GM12872 (cell line): ENCODE results near the gene AP1B1.

ENCODE experiments used
- TF ChIP-seq, protein P1 (sequence below): IDR thresholded peaks from 3 replicates; pipeline ENCODE4 v1.5.1; 2011; ENCODE audit warnings: low read depth, mild to moderate bottlenecking, low read length, moderate library complexity; ENCODE audit not compliant: insufficient read depth

AP1B1 gene

GRCh38 chr22:29310065-29310862 is 78.1 kb downstream of the AP1B1 start:
- TF ChIP-seq, protein P1, sequence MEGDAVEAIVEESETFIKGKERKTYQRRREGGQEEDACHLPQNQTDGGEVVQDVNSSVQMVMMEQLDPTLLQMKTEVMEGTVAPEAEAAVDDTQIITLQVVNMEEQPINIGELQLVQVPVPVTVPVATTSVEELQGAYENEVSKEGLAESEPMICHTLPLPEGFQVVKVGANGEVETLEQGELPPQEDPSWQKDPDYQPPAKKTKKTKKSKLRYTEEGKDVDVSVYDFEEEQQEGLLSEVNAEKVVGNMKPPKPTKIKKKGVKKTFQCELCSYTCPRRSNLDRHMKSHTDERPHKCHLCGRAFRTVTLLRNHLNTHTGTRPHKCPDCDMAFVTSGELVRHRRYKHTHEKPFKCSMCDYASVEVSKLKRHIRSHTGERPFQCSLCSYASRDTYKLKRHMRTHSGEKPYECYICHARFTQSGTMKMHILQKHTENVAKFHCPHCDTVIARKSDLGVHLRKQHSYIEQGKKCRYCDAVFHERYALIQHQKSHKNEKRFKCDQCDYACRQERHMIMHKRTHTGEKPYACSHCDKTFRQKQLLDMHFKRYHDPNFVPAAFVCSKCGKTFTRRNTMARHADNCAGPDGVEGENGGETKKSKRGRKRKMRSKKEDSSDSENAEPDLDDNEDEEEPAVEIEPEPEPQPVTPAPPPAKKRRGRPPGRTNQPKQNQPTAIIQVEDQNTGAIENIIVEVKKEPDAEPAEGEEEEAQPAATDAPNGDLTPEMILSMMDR: no peak

- TF ChIP-seq, protein P1: no peak
Measured at GRCh38 chr22:29309332-29310064, 78.9 kb downstream of the AP1B1 start.

GRCh38 chr22:29308791-29309262 is 79.5 kb downstream of the AP1B1 start:
- TF ChIP-seq, protein P1: no peak

DNA sequence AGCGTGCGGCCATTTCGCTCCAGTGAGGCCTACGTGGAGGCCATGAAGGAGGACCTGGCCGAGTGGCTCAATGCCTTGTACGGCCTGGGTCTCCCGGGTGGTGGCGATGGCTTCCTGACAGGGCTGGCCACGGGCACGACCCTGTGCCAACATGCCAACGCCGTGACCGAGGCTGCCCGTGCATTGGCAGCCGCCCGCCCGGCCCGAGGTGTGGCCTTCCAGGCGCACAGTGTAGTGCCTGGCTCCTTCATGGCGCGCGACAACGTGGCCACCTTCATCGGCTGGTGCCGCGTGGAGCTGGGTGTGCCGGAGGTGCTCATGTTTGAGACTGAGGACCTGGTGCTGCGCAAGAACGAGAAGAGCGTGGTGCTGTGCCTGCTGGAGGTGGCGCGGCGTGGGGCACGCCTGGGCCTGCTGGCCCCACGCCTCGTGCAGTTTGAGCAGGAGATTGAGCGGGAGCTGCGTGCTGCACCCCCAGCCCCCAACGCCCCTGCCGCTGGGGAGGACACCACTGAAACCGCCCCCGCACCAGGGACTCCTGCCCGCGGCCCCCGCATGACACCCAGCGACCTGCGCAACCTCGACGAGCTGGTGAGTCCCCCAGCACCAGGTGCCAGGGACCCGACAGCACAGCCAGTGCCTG is 80.1 kb downstream of the AP1B1 start:
- TF ChIP-seq, protein P1: no peak

DNA sequence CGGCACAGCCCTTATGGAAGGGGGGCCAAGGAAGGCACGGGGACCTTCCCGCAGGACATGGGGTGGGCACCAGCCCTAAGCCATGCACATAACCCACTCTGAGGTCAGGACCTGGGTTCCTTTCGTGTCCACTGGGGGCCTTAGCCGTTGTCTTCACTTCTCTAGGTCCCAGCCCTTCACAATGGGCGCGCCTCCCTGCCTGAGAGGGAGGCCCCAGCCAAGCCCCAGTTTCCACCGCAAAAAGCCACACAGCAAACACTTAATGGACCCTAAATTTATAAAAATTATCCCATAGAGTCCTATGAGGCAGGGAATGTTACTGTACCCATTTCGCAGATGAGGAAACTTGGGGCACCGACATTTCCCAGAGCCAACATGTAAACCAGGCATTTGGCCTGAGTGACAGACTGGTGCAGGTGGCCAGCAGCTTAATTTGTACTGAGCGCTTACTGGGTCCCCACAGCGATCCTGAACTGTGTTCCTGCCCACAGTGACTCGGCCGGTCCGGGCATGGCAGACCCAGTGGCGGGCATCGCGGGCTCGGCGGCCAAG is 80.7 kb downstream of the AP1B1 start:
- TF ChIP-seq, protein P1: no peak

- TF ChIP-seq, protein P1: no peak
Measured at GRCh38 chr22:29306835-29307595, 81.4 kb downstream of the AP1B1 start.
